ENCODE data around the gene SF3B6.

SF3B6 gene

DNA sequence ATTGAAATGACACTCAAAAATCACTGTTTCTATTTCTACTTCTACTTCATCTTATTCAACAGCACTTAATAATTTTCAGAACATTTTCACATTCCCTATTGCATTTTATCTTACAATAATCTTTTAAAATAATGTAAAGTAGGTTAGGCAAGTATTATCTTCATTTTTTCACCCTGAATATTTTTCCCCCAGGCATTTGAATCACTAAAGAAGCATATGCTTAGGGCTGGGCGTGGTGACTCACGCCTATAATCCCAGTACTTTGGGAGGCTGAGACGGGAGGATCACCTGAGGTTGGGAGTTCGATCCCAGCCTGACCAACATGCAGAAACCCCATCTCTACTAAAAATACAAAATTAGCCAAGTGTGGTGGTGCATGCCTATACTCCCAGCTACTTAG, 35.6 kb downstream of the SF3B6 start:
- TF ChIP-seq EZH2phosphoT487 (IDR thresholded peaks at IDR 0.05; ENCODE audit: borderline replicate concordance) = no peak
- TF ChIP-seq, protein P1, sequence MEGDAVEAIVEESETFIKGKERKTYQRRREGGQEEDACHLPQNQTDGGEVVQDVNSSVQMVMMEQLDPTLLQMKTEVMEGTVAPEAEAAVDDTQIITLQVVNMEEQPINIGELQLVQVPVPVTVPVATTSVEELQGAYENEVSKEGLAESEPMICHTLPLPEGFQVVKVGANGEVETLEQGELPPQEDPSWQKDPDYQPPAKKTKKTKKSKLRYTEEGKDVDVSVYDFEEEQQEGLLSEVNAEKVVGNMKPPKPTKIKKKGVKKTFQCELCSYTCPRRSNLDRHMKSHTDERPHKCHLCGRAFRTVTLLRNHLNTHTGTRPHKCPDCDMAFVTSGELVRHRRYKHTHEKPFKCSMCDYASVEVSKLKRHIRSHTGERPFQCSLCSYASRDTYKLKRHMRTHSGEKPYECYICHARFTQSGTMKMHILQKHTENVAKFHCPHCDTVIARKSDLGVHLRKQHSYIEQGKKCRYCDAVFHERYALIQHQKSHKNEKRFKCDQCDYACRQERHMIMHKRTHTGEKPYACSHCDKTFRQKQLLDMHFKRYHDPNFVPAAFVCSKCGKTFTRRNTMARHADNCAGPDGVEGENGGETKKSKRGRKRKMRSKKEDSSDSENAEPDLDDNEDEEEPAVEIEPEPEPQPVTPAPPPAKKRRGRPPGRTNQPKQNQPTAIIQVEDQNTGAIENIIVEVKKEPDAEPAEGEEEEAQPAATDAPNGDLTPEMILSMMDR (conservative IDR thresholded peaks at IDR 0.05; ENCODE audit: low read length) = no peak
- Histone ChIP-seq H3K9me2 (replicated peaks; ENCODE audit: low read depth, low read length) (no peaks in the 10 kb centered on the region), H4K20me1 (ENCODE audit: insufficient read depth, low read length, poor library complexity, severe bottlenecking) (no peaks in the 10 kb centered on the region), H3F3A (ENCODE audit: low read depth) (no peaks in the 10 kb centered on the region), H3K4me2 (ENCODE audit: low read depth, low read length, poor library complexity, severe bottlenecking) (no peak overlapping the region), H3K79me2 (ENCODE audit: insufficient read depth, low read length) (peaks cover 9% of the 10 kb centered on the region; the same call in 1 of the 2 replicates), H3K27me3 (ENCODE audit: insufficient read depth, low read length, poor library complexity, severe bottlenecking) (no peaks in the 10 kb centered on the region), H3K9me3 (ENCODE audit: insufficient read depth, low read depth, low read length) (no peaks in the 10 kb centered on the region), H3K36me3 (ENCODE audit: insufficient read depth, low read length) (peaks cover 15% of the 10 kb centered on the region; the same call in 1 of the 2 replicates), H2AFZ (ENCODE audit: low read length) (no peak overlapping the region), H3K4me1 (ENCODE audit: insufficient read depth, low read length, poor library complexity, severe bottlenecking) (peaks cover under 1% of the 10 kb centered on the region), H3K9ac (ENCODE audit: low read depth, low read length, poor library complexity, severe bottlenecking) (no peak overlapping the region), H3K4me3 (ENCODE audit: low read length, poor library complexity, severe bottlenecking) (no peak overlapping the region)

DNA sequence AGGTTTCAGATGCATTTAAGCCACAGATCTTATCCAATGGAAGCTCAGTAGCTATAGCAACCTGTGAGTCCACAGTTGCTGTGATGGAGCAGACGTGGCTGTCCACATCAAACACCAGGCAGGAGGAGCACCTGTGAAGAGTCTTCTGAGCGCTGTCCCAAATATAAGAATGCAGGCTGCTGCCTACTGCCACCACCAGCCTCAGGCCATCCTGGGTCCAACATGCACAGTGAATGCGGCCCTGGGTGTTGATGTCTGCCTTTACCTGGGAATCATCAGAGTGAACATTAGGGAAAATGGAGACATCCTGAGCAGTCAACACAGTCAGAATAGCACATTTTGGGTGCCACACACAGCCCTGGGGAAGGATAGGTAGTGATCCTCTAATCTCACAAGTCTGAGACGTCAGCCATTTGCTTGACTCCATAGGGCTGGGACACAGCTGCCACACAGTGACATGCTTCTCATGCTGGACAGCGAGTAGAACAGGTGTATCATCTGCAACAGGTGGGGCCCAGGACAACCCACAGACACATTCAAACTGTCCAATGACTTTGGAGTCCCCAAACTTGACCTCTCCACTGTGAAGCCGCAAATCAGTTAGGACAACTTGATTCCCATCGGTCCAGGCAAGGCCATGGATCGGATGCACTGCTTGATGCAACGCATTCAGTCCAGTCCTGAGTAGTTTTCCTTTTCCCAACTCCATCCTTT, 37.2 kb downstream of the SF3B6 start:
- Histone ChIP-seq H3K4me1 (ENCODE audit: insufficient read depth, low read length, poor library complexity, severe bottlenecking) (no peaks in the 10 kb centered on the region), H3K4me3 (ENCODE audit: low read length, poor library complexity, severe bottlenecking) (no peak overlapping the region), H3K4me2 (ENCODE audit: low read depth, low read length, poor library complexity, severe bottlenecking) (no peak overlapping the region), H3K79me2 (ENCODE audit: insufficient read depth, low read length) (0 out of 2 replicates have a peak, but pooled peaks cover 3% of the 10 kb centered on the region), H3K27me3 (ENCODE audit: insufficient read depth, low read length, poor library complexity, severe bottlenecking) (no peaks in the 10 kb centered on the region), H3K9me3 (ENCODE audit: insufficient read depth, low read depth, low read length) (no peaks in the 10 kb centered on the region), H4K20me1 (ENCODE audit: insufficient read depth, low read length, poor library complexity, severe bottlenecking) (no peaks in the 10 kb centered on the region), H3K9ac (ENCODE audit: low read depth, low read length, poor library complexity, severe bottlenecking) (no peak overlapping the region), H3K9me2 (replicated peaks; ENCODE audit: low read depth, low read length) (no peaks in the 10 kb centered on the region), H3F3A (ENCODE audit: low read depth) (no peaks in the 10 kb centered on the region), H2AFZ (ENCODE audit: low read length) (no peak overlapping the region), H3K36me3 (ENCODE audit: insufficient read depth, low read length) (peaks cover 15% of the 10 kb centered on the region; the same call in 1 of the 2 replicates)
- no peak for TF ChIP-seq EZH2phosphoT487 (IDR thresholded peaks at IDR 0.05; ENCODE audit: borderline replicate concordance)
- TF ChIP-seq, protein P1 (conservative IDR thresholded peaks at IDR 0.05; ENCODE audit: low read length) = no peak

DNA sequence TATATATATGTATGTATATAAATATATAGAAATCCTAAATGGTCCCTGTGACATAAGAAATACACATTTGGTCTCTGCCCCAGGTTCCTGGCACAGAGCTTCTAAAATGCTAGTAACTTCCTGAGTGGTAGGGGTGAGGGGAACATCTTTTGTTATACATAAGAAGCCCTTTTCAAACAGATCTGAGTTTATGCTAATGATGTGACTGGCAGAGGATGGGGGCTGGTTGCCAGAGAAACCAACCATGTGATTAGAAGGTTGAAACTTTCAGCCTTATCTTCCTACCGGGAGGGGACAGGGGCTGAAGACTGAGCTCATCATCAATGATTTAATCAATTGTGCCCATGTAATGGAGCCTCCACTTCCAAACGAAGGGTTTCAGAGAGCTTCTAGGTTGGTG, 49.9 kb downstream of the SF3B6 start:
- Histone ChIP-seq H3F3A (ENCODE audit: low read depth) (no peaks in the 10 kb centered on the region), H3K9me2 (replicated peaks; ENCODE audit: low read depth, low read length) (no peaks in the 10 kb centered on the region), H3K4me3 (ENCODE audit: low read length, poor library complexity, severe bottlenecking) (no peak overlapping the region), H3K9ac (ENCODE audit: low read depth, low read length, poor library complexity, severe bottlenecking) (no peak overlapping the region), H3K27me3 (ENCODE audit: insufficient read depth, low read length, poor library complexity, severe bottlenecking) (no peaks in the 10 kb centered on the region), H2AFZ (ENCODE audit: low read length) (no peak overlapping the region), H3K36me3 (ENCODE audit: insufficient read depth, low read length) (peaks cover 33% of the 10 kb centered on the region; the same call in 1 of the 2 replicates), H3K79me2 (ENCODE audit: insufficient read depth, low read length) (no peaks in the 10 kb centered on the region), H3K4me1 (ENCODE audit: insufficient read depth, low read length, poor library complexity, severe bottlenecking) (no peaks in the 10 kb centered on the region), H4K20me1 (ENCODE audit: insufficient read depth, low read length, poor library complexity, severe bottlenecking) (no peaks in the 10 kb centered on the region), H3K9me3 (ENCODE audit: insufficient read depth, low read depth, low read length) (no peaks in the 10 kb centered on the region), H3K4me2 (ENCODE audit: low read depth, low read length, poor library complexity, severe bottlenecking) (no peak overlapping the region)
- TF ChIP-seq, protein P1 (conservative IDR thresholded peaks at IDR 0.05; ENCODE audit: low read length) = no peak
- no peak for TF ChIP-seq EZH2phosphoT487 (IDR thresholded peaks at IDR 0.05; ENCODE audit: borderline replicate concordance)
